ENCODE results near the gene PLCG1.

PLCG1 gene

GRCh38 chr20:41214666-41215065, 77.3 kb downstream of the PLCG1 start:
- no peak for DNase-seq (ENCODE audit: low read depth)

GRCh38 chr20:41217422-41217821, 80.1 kb downstream of the PLCG1 start:
- DNase-seq (ENCODE audit: low read depth), result no peak

GRCh38 chr20:41218466-41218865, 81.1 kb downstream of the PLCG1 start:
- no peak for DNase-seq (ENCODE audit: low read depth)

- DNase-seq (ENCODE audit: low read depth), result no peak
Observed at GRCh38 chr20:41219824-41220223, 82.5 kb downstream of the PLCG1 start.

- DNase-seq (ENCODE audit: low read depth), result no peak
Observed at GRCh38 chr20:41221614-41222218, 84.4 kb downstream of the PLCG1 start.

GRCh38 chr20:41222296-41222695, 85.0 kb downstream of the PLCG1 start:
- no peak for DNase-seq (ENCODE audit: low read depth)

- no peak for DNase-seq (ENCODE audit: low read depth)
Observed at GRCh38 chr20:41222703-41223102, 85.4 kb downstream of the PLCG1 start.

GRCh38 chr20:41223112-41223511, 85.8 kb downstream of the PLCG1 start:
- no peak for DNase-seq (ENCODE audit: low read depth)

- no peak for DNase-seq (ENCODE audit: low read depth)
Observed at GRCh38 chr20:41224281-41224680, 86.9 kb downstream of the PLCG1 start.

- DNase-seq (ENCODE audit: low read depth), result no peak
Observed at GRCh38 chr20:41225091-41225490, 87.7 kb downstream of the PLCG1 start.

- DNase-seq (ENCODE audit: low read depth), result no peak
Observed at GRCh38 chr20:41226426-41226825, 89.1 kb downstream of the PLCG1 start.
